ENCODE data around the gene JPT2.

DNA sequence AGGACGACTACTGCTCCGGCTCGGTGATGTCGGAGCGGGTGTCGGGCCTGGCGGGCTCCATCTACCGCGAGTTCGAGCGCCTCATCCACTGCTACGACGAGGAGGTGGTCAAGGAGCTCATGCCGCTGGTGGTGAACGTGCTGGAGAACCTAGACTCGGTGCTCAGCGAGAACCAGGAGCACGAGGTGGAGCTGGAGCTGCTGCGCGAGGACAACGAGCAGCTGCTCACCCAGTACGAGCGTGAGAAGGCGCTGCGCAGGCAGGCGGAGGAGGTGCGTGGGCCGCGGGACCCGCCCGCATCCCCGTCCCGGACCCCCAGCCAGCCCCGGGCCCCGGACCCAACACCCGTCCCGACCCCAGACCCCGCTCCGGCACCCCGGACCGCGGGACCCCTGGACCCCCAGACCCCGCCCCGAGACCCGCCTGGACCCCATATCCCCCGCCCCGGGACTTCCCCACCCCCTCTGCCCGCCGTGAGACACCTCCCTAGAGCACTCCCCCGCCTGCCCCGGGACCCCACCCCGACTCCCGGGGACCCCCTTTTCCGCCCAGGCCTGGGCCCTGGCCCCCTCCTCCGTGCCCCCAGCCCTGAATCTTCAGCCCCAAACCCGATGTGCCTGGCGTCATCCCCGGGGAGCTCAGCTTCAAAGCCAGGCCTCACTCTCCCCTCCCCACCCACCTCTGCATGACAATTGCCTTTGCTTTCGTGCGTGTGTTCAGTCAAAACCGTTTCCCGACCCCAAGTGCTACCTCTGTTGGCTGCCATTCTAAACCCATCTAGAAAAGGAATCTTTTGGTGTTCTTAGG, 28.5 kb downstream of the JPT2 start:
- no peak for TF ChIP-seq CTCF (IDR thresholded peaks at IDR 0.05 in 4 of 5, conservative IDR thresholded peaks at IDR 0.05 in 1 of 5)
- no peak for TF ChIP-seq POLR2A (IDR thresholded peaks at IDR 0.05)

Data from gastrocnemius medialis (tissue), 4 donors.